ENCODE measurements around the gene PDZD2.
"Not testable (repeated sequence)": the region's sequence is repeated elsewhere in the genome, so short reads cannot be mapped to it uniquely, and the experiment has no call there.

The PDZD2 gene

DNA sequence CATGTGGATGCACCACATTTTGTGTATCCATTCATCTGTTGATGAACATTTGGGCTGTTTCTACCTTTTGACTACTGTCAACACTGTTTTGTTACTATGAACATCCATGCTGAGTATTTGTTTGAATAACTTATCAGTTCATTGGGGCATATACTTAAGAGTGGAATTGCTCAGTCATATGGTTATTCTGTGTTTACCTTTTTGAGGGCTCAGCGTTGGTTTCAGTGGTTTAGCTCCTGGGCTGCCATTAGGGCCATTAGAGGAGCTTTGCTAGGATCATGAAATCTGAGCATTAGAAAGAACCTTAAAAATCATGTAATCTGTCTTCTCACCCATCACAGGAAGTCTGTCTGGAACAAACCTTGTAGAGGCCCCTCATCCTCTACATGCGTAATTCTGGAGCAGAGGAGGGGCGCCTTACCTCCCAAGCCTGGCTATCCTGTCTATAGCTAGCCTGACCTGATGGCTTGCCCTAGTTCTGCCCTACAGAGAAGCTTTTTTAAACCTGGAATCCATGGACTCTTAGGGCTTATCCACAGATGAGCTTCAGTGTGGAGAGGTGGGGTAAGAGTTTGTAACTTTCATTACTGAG, 92.9 kb downstream of the PDZD2 start:
- DNase-seq (ENCODE audit: low read depth in 2 of 2, low spot score in 1 of 2) = no peak

DNA sequence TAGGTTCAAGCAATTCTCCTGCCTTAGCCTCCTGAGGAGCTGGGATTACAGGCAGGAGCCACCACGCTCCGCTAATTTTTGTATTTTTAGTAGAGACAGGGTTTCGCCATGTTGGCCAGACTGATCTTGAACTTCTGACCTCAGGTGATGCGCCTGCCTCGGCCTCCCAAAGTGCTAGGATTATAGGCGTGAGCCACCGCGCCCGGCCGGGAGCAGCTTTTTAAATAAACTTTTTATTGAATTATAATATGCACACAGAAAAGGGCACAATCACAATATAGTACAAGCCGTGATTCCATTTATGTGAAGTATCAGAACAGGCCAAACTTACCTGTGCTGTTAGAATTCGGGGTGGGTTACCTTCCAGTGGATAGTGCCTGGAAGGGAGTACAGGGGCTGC, 93.9 kb downstream of the PDZD2 start:
- not testable (repeated sequence) for DNase-seq (ENCODE audit: low read depth in 2 of 2, low spot score in 1 of 2)

DNA sequence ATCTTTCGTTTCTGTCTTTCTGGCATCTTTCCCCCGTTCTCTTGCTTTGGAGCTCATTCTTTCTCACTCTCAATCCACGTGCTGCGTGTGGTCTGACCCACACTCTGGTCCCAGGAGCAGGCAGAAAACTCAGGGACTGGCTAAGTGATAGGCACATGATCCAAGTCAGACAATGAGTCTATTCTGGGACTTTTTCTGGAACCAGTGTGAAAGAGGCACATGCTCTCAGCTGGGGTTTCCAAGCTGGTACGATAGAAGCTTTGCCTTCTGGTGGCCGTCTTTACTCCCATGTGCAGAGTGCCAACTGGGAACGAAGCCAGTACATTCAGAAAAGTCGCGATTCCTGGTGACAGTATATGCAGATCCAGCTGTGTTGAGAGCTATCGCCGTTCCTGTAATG, 94.4 kb downstream of the PDZD2 start:
- no peak for DNase-seq (ENCODE audit: low read depth in 2 of 2, low spot score in 1 of 2)

DNA sequence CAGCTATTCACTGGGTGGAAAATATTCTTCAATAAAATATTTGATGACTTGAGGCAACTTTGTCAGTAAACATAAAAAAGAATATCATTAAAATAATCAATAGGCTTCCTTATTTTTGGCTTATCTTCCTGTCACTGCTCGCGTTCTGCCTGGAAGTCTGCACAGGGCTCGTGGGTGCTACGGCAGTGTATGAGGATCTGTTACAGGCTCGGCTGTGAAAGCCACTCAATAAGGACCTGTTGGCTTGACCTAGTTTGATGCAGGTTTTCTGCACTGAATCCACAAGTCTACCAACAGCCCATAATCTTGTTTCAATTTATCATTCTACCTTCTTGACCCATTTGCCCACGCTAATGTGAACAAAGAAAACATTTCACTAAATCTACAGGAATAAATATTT, 97.2 kb downstream of the PDZD2 start:
- DNase-seq (ENCODE audit: low read depth in 2 of 2, low spot score in 1 of 2) = no peak

DNA sequence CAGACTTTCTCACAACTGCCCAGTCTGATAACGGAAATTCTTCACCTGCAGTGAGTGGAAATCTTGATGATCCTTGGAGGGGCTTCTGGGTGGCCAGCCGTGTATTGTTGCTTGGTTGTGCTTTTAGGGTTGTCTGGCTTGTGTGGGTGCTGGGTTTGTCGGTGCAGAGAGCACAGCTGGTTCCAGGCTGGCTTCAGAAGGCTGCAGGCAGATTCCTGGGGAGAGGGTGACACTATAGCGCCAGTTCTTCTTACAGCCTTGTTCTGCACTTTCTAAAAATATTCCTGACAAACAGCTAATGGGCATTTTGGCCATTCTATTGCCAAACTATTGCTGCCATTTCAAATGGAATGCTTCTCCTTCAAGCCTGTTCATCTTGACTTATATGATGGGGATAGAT, 99.3 kb downstream of the PDZD2 start:
- no peak for DNase-seq (ENCODE audit: low read depth in 2 of 2, low spot score in 1 of 2)

DNA sequence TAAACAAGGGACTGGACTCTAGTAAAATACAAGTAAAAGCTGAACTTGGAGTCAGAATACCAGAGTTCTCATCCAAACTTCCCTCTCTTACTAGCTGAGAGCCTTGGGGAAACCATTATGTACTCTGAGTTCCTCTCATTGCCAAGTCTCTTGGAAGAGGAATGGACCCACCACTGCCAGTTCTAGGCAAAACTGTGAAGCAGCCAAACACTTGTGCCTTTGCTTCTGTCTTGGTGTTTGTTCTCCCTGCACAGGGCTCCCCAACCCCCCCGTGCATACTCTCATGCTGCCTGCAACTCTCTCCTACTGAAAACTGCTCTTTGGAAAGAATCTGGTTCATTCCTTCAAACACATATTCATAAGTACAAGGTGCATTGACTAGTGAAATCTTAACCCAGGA, 102.6 kb downstream of the PDZD2 start:
- no peak for DNase-seq (ENCODE audit: low read depth in 2 of 2, low spot score in 1 of 2)

DNA sequence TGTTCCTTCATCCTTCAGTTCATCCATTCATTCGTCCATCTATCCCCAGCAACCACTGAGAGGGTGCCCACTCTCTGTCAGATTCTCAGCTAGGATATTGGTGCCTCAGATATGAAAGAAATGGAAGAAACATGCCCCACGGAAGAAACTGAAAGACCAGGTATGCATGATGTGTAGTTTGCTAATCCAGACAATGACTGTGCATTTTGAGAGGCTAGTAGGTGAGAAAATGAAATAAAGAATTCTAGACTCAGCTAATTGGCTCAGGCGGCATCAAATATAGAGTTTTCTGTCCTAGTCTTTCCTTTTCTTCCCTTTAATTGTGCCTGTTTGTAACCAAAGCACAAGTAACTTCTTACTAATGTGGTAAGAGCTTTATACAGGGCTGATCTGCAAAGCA, 104.7 kb downstream of the PDZD2 start:
- no peak for DNase-seq (ENCODE audit: low read depth in 2 of 2, low spot score in 1 of 2)

DNA sequence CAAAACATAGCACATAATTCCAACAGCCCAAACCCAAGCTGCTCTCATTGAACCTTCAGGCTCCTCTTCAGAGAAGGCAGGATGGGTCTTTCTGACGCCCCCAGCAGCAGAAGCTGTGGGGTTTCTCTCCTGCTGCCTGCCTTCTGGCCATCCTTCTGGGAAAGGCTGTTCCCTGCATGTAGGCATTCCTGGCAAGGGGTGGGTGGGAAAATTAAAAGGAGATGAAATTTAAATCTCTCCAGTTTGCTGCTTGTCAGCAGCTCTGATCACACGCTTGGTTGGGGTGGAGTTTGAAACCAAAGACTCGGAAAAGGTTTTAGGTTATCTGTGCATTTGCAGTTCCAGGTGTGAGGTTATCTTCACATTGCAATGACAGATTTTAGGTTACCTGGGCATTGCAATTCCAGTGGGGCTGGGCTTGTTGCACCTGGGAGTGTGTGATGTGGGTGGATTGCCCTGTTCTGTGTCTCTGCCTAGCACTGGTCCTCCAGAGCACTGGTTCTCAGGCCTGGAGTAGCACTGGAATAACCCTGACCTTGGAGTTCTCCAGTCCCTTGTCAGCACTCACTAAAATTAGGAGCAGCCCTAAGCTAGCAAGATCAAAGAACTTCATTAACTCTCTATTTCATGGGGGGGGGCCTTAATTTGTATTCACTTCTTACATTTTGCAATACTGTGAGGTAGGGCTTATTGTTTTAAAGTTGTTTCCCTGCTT, 109.7 kb downstream of the PDZD2 start:
- no peak for DNase-seq (ENCODE audit: low read depth in 2 of 2, low spot score in 1 of 2)

DNA sequence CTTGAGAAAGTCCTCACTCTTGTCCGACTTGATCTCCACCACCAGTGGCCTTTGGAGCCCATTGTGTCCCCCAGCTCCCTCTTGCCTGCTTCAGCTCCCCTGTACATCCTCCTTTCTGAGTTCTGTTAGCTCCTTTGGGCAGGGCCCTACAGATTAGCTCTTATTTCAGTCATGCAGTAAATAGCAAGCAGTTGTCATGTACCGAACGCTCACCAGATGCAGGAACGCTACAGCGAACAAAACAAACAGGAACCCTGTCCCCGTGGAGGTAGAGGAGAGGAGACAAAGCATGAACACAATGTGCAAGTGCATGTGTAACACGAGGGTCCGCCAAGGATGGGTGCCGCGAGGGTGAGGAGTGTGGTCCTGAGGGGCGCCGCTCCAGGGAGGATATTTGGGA, 111.3 kb downstream of the PDZD2 start:
- DNase-seq (ENCODE audit: low read depth in 2 of 2, low spot score in 1 of 2) = no peak

DNA sequence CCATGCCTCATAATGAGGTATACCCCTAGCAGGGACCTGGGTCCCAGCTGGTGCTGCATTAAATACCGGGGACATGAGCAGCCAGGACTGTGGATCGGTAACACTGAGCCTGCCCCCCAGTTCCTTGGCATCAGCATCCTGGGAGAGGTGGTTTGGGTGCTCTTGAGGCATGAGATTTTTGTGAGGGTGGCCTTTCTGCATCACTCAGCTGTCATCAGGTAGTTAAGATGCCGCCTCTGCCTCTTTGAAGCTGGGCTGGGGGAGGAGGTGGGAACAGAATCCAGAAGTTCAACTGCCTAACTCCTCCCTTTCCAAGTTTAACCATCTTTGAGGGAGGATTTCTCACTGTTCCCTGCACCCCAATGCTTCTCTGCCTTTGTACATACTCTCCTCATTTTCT, 112.7 kb downstream of the PDZD2 start:
- no peak for DNase-seq (ENCODE audit: low read depth in 2 of 2, low spot score in 1 of 2)

DNA sequence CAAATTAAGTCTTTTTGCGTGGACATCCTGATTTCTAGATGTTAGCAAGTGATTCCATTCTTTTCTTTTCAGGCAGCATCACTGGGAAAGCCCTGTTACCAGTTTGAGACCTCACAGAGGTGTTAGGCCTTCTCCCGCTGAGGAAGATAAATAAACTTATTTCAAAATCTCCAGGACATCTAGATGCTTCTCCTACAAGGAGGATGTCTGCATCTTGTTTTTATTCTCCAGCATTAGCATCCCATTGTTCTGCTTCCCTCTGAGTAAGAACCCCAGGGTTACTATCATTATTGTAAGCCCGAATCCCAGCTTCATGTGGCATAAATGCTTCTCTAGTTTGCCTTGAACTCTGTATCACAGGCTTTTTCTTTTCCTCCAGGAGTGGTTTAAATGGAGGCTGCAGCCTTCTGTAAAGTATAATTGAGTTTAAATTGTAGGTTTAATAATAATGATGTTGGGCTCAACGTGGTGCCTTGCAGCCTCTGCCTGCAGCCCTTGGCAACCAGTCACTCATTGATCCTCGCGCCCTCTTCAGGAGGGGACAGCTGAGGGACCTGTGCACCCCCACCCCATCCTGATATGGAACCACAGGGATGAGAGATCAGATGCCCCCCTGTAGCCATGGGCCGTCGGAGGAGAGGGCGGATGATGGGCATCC, 114.9 kb downstream of the PDZD2 start:
- DNase-seq (ENCODE audit: low read depth in 2 of 2, low spot score in 1 of 2) = no peak

DNA sequence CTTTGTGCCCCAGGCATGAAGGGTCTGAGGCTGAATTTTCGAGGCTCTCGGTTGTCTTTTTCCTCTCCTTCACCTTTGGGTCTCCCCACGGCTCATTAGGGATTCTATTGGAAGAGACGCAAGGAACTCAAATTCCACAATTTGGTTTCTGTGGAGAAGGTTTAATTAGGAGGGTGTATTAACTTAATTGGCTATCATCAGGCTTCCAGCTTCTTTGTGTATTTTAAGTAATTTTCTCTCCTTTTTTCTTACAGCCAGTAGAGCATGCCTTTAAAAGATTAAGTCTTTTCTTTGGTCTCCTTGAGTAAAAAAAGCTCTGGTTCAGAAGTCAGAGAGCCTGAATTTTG, 115.4 kb downstream of the PDZD2 start:
- no peak for DNase-seq (ENCODE audit: low read depth in 2 of 2, low spot score in 1 of 2)

DNA sequence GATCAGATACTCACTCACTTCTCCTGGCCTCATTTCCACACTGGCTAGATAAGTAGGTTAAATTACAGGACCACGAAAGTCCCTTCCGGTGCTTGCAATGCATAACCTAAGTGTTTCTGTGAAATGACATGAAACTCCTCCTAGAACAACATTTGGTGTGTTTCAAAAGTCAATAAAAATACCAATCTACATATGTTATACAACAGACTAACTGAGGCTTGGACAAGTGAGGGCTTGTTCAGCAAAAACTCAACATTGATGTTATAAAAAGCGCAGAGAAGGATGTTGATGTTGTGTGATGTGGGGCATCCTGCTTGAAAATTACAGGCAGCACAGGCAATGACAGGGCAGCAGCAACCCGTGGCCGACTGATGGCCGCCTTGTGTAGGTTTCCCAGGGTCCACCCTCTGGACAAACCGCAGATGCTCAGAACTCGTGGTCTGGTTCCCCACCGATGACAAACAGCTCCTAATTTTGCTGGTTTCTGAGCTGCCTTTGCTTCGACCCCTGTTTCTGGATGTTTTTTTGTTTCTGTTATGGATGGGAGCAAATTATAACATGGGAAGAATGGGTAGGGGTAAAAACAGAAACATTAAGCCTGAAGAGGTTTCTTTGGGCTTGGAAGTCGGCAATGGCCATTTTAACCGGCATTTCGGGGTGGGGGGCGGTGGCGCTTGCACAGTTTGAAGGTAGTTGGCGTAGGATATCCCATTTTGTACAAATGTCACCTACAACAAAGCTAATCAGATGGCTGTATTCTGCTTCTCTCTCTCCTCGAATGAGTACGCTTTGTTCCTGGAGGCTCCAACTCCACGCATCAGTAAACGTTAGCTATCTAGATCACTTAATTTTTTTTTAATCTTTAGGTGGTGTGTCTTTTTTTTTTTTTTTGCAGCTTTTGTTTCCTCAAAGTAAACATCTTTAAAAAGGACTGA, 116.1 kb downstream of the PDZD2 start:
- no peak for DNase-seq (ENCODE audit: low read depth in 2 of 2, low spot score in 1 of 2)

DNA sequence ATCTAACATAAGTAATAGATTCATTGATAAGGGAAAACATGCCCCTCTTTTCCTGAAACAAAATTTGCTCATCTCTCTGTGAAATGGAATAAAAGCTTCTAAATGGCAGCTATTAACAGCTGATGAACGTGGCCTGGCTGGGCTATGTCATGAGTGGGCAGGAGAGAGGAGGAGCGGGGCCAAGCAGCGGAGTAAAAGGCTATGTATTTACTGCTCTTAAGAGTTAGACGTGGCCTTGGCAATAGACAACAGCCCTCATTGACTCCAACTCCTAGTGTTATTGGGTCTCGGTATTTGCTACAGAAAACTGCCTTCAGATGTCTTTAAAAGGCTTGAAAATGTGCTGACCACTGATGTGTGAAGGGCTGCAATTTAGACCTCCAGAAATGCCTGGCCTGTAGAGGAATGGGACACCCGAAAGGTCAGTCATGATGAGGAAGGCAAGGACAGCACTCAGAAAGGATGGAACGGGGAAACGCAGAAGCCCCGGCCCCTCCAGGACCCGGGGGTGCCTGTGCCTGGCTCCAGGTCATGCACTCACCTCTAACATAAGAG, 116.8 kb downstream of the PDZD2 start:
- no peak for DNase-seq (ENCODE audit: low read depth in 2 of 2, low spot score in 1 of 2)

DNA sequence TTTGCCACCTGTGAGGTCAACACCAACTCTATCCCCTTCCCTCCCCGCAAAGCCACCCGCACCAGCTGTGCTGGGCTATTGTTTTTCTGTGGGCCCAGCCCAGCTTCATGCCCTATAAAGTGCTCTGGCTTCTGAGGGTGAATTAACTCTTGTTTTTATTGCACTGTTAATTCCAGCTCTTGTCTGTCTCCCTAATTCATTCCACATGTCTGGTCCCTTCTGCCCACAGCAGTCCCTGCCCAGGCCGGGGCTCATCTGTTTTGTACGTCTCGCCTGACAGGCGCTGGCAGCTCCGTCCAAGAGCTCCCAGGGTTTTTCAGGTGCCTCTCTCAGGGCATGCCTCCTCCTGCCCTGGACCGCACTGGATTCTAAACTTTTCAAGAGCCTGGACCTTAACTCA, 118.9 kb downstream of the PDZD2 start:
- no peak for DNase-seq (ENCODE audit: low read depth in 2 of 2, low spot score in 1 of 2)

DNA sequence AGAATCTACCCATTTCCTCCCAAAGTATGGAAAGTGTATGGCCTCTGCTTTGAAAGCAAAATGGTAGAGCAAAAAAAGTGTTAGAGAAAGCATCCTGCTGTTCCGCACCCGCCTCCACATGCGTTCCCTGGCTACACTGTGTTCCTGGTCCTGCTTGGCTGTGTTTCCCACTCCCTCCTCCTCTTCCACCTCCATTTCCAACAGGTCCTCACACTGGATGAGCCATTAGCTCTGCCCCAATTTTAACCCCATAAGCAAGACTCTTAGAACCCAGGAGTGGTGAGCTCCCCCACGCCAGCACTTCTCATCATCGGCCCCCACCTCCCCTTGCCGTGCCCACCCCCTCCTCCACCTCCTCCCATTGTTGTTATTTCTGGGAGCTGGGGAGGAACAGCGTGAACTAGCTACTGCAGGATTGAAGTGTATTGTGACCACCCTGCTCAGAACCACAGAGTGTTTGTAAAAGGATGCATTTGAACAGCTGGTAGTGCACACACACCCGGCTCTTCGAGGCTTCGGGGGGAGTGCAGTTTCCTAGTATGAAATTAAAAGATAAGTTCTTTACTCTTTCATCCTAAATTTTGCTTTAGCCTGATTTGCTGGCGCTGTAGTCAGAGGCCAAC, 120.0 kb downstream of the PDZD2 start:
- DNase-seq (ENCODE audit: low read depth in 2 of 2, low spot score in 1 of 2) = no peak

DNA sequence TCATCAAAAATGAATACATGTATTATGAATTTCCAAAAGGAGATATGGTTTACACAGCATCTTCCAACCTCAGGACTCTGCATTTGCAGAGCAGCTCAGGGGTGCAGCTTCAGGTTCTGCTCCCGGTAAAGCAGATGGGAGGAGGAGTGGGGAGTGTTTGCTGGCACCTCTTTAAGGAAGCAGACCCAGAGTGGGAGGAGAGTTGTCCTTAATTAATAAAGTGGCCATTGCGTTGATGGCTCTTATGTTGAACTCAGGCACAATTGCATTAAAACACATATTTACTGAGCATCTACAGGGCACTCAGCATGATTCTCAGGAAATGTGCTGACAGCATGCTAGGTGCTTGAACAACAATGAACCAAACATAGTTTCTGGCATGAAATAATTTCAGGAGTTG, 121.0 kb downstream of the PDZD2 start:
- DNase-seq (ENCODE audit: low read depth in 2 of 2, low spot score in 1 of 2) = no peak

DNA sequence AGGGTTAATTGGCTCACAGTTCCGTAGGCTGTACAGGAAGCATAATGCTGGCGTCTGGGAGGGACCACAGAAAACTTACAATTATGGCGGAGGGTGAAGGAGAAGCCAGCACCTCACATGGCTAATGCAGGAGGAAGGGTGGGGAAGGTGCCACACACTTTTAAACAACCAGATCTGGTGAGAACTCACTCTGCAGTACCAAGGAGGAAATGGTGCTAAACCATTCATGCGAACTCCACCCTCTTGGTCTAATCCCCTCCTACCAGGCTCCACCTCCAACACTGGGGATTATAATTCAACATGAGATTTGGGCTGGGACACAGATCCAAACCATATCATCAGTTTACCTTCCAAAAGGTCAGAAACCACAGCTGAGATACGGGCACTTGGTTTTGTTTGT, 122.9 kb downstream of the PDZD2 start:
- DNase-seq (ENCODE audit: low read depth in 2 of 2, low spot score in 1 of 2) = no peak

DNA sequence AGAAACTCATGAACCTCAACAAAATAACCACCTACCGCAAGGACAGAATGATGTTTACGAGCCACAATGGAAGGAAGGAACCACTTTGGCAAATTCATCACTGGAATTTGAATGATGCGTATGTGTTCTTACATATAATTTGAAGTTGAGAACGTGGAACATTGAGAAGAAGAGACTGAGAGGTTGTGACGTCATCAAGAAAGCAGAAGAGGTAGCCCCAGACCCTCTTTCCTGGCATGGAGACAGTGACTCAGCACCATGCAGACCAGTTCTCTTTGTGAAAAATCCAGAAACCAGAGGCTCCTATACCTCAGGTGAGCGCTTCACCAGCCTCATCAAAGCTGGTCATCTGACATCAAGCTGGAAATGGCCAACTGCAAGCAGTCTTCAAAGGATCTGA, 124.5 kb downstream of the PDZD2 start:
- no peak for DNase-seq (ENCODE audit: low read depth in 2 of 2, low spot score in 1 of 2)

DNA sequence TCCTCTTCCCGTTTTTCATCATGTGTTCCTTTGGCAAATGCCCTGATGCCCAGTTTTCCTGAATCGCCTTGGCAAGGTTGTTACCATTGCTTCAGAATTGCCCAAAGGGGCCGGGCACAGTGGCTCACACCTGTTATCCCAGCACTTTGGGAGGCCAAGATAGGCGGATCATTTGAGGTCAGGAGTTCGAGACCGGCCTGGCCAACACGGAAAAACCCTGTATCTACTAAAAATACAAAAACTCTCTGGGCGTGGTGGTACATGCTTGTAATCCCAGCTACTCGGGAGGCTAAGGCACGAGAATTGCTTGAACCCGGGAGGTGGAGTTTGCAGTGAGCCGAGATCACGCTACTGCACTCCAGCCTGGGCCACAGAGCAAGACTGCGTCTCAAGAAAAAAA, 125.8 kb downstream of the PDZD2 start:
- not testable (repeated sequence) for DNase-seq (ENCODE audit: low read depth in 2 of 2, low spot score in 1 of 2)
